Superior temporal gyrus (tissue), 1 donor: ENCODE data around the gene FEM1A.

Experiments used
- DNase-seq: peaks from one replicate; pipeline ENCODE4 v3.0.0-alpha.2; 2016; ENCODE audit errors: extremely low spot score

FEM1A gene

GRCh38 chr19:4847190-4847973 lies 55.8 kb downstream of the FEM1A start:
- DNase-seq, result no peak

- DNase-seq, result no peak
Measured at GRCh38 chr19:4849019-4849418, 57.5 kb downstream of the FEM1A start.
